Smooth muscle cell of the brain vasculature (primary cell): ENCODE data around the gene C12orf76.
"Not testable (repeated sequence)": the region's sequence is repeated elsewhere in the genome, so short reads cannot be mapped to it uniquely, and the experiment has no call there.

ENCODE experiments used
- DNase-seq: peaks from one replicate; pipeline ENCODE4 v3.0.0-alpha.2; 2012; ENCODE audit warnings: low read depth, low spot score

Gene C12orf76

GRCh38 chr12:110023059-110023980, 25.0 kb downstream of the C12orf76 start:
- no peak for DNase-seq

GRCh38 chr12:110020956-110021355, 27.4 kb downstream of the C12orf76 start:
- no peak for DNase-seq

- no peak for DNase-seq
Observed at GRCh38 chr12:110015132-110015531, 33.2 kb downstream of the C12orf76 start.

GRCh38 chr12:110012659-110013058, 35.7 kb downstream of the C12orf76 start:
- no peak for DNase-seq

- DNase-seq = no peak
Observed at GRCh38 chr12:110012137-110012536, 36.2 kb downstream of the C12orf76 start.

GRCh38 chr12:110010853-110011723, 37.2 kb downstream of the C12orf76 start:
- DNase-seq = no peak

GRCh38 chr12:110008681-110009398, 39.5 kb downstream of the C12orf76 start:
- DNase-seq = not testable (repeated sequence)

GRCh38 chr12:110007881-110008280, 40.4 kb downstream of the C12orf76 start:
- DNase-seq = no peak

- no peak for DNase-seq
Observed at GRCh38 chr12:110006115-110006514, 42.2 kb downstream of the C12orf76 start.

GRCh38 chr12:110005319-110005973, 42.9 kb downstream of the C12orf76 start:
- DNase-seq = no peak

- no peak for DNase-seq
Observed at GRCh38 chr12:110004598-110004997, 43.7 kb downstream of the C12orf76 start.

GRCh38 chr12:110002676-110003515, 45.4 kb downstream of the C12orf76 start:
- no peak for DNase-seq

GRCh38 chr12:110001596-110001995, 46.7 kb downstream of the C12orf76 start:
- DNase-seq = no peak

- no peak for DNase-seq
Observed at GRCh38 chr12:109999983-110000505, 48.3 kb downstream of the C12orf76 start.

GRCh38 chr12:109999649-109999971, 48.7 kb downstream of the C12orf76 start:
- DNase-seq = no peak

- peak; percentile 85 for DNase-seq
Observed at GRCh38 chr12:109998904-109999648, 49.2 kb downstream of the C12orf76 start, which contains the start of gene ANKRD13A. TSS of gene ANKRD13A (plus strand) at chr12:109999430. CDS start at chr12:109999689, 259 bp downstream.

GRCh38 chr12:109998241-109998903, 50.0 kb downstream of the C12orf76 start:
- DNase-seq = no peak

- no peak for DNase-seq
Observed at GRCh38 chr12:109997393-109997792, 50.9 kb downstream of the C12orf76 start.

- no peak for DNase-seq
Observed at GRCh38 chr12:109996483-109996853, 51.9 kb downstream of the C12orf76 start.
